Neural cell (in vitro differentiated cells): ENCODE results near the gene ZNF853. TPM values are rescaled to one million over a fixed set of nuclear protein-coding genes. Genes with fewer than 3 reads are reported as not detected.
A peak's percentile ranks its signal among the peaks of the same experiment; 100 is the strongest.

ENCODE experiments used
- H2AFZ ChIP-seq: fragments of 200-600, 300-800 bp; sonication (generic), shearing (Covaris generic); 2 replicates; pipeline ENCODE4 v1.6.0; 2014; ENCODE audit warnings: low read depth, mild to moderate bottlenecking, antibody characterized with exemption, low read length, moderate library complexity
- H3F3A ChIP-seq: fragments of 200-600 bp; shearing (Covaris generic); 2 replicates; pipeline ENCODE4 v1.6.1; 2016; ENCODE audit warnings: mild to moderate bottlenecking, moderate library complexity, mixed read lengths, antibody characterized with exemption, low read length; ENCODE audit not compliant: insufficient read depth, poor library complexity, severe bottlenecking
- H3K27ac ChIP-seq: fragments of 200-600, 300-800 bp; sonication (generic), shearing (Covaris generic); 2 replicates; pipeline ENCODE4 v1.5.1; 2014; ENCODE audit warnings: mild to moderate bottlenecking, low read length, moderate library complexity
- H3K27me3 ChIP-seq: fragments of 300-800, 200-600 bp; sonication (generic), shearing (Covaris generic); 2 replicates; pipeline ENCODE4 v1.6.0; 2014; ENCODE audit warnings: mild to moderate bottlenecking, low read depth, low read length, moderate library complexity; ENCODE audit not compliant: insufficient read depth
- H3K36me3 ChIP-seq: fragments of 300-800, 200-600 bp; sonication (generic), shearing (Covaris generic); 2 replicates; pipeline ENCODE4 v1.5.1; 2014; ENCODE audit warnings: mild to moderate bottlenecking, antibody characterized with exemption, low read length, moderate library complexity; ENCODE audit not compliant: insufficient read depth
- H3K4me2 ChIP-seq: fragments of 300-800, 200-600 bp; sonication (generic), shearing (Covaris generic); 2 replicates; pipeline ENCODE4 v1.6.0; 2014; ENCODE audit warnings: mild to moderate bottlenecking, low read length
- H3K4me3 ChIP-seq: fragments of 300-800, 200-600 bp; sonication (generic), shearing (Covaris generic); 2 replicates; pipeline ENCODE4 v1.5.1; 2014; ENCODE audit warnings: mild to moderate bottlenecking, low read length, moderate library complexity
- H3K79me2 ChIP-seq: fragments of 200-600 bp; shearing (Covaris generic); replicated peaks from 2 replicates; pipeline ENCODE4 v1.6.0; 2014; ENCODE audit warnings: mild to moderate bottlenecking, low read length, moderate library complexity; ENCODE audit not compliant: insufficient read depth
- H3K9ac ChIP-seq: fragments of 300-800, 200-600 bp; sonication (generic), shearing (Covaris generic); 2 replicates; pipeline ENCODE4 v1.6.1; 2016; ENCODE audit warnings: mild to moderate bottlenecking, low read length, mixed read lengths
- H3K9me2 ChIP-seq: fragments of 200-600 bp; shearing (Covaris generic); 2 replicates; pipeline ENCODE4 v1.6.1; 2016; ENCODE audit warnings: mild to moderate bottlenecking, low read length, mixed read lengths; ENCODE audit not compliant: insufficient read depth
- H3K9me3 ChIP-seq: fragments of 200-600, 300-800 bp; sonication (generic), shearing (Covaris generic); 2 replicates; pipeline ENCODE4 v1.6.1; 2016; ENCODE audit warnings: mild to moderate bottlenecking, mixed run types, low read length, moderate library complexity, mixed read lengths
- H4K20me1 ChIP-seq: fragments of 200-600 bp; shearing (Covaris generic); 2 replicates; pipeline ENCODE4 v1.6.1; 2016; ENCODE audit warnings: mild to moderate bottlenecking, mixed run types; ENCODE audit not compliant: insufficient read depth
- EP300 ChIP-seq: fragments of 450-650 bp; conservative IDR thresholded peaks from 2 replicates; pipeline ENCODE4 v1.6.1; 2014; ENCODE audit warnings: antibody characterized with exemption, mild to moderate bottlenecking, moderate library complexity; ENCODE audit not compliant: poor library complexity, severe bottlenecking
- EZH2 ChIP-seq: fragments of 200-600, 300-800 bp; shearing (Covaris generic), sonication (generic); IDR thresholded peaks from 2 replicates; pipeline ENCODE4 v1.6.1; 2014; ENCODE audit warnings: antibody characterized with exemption, low read length, borderline replicate concordance, mild to moderate bottlenecking; ENCODE audit not compliant: insufficient read depth, poor library complexity, severe bottlenecking
- MXI1 ChIP-seq: fragments of 450-650 bp; conservative IDR thresholded peaks from 2 replicates; pipeline ENCODE4 v1.6.1; 2014; ENCODE audit warnings: antibody characterized with exemption, mild to moderate bottlenecking; ENCODE audit not compliant: poor library complexity, severe bottlenecking
- POLR2AphosphoS5 ChIP-seq: IDR thresholded peaks from 2 replicates; pipeline ENCODE4 v1.6.1; 2012
- RAD21 ChIP-seq: fragments of 450-650 bp; conservative IDR thresholded peaks from 2 replicates; pipeline ENCODE4 v1.6.1; 2014; ENCODE audit warnings: antibody characterized with exemption, mild to moderate bottlenecking, moderate library complexity
- SMC3 ChIP-seq: fragments of 450-650 bp; conservative IDR thresholded peaks from 2 replicates; pipeline ENCODE4 v1.6.1; 2014; ENCODE audit warnings: antibody characterized with exemption, mild to moderate bottlenecking, moderate library complexity; ENCODE audit not compliant: poor library complexity
- TAF1 ChIP-seq: IDR thresholded peaks from 2 replicates; pipeline ENCODE4 v1.6.1; 2012; ENCODE audit warnings: low read depth
- polyA minus RNA-seq: library from RNA; depleted of rRNA, polyadenylated mRNA; stranded (reverse); fragments of >200 nt; gene quantifications from 2 replicates; pipeline ENCODE4 v1.2.3, GENCODE V29; 2014
- polyA plus RNA-seq: library from polyadenylated mRNA; depleted of rRNA; stranded (reverse); fragments of >200 nt; gene quantifications from 2 replicates; pipeline ENCODE4 v1.2.3, GENCODE V29; 2014
- TF ChIP-seq, protein P1 (sequence below): fragments of 450-650 bp; IDR thresholded peaks from 2 replicates; pipeline ENCODE4 v1.5.1; 2014; ENCODE audit warnings: antibody characterized with exemption, mild to moderate bottlenecking, moderate library complexity; ENCODE audit not compliant: poor library complexity, severe bottlenecking
- TF ChIP-seq, protein P2 (sequence below): IDR thresholded peaks from 2 replicates; pipeline ENCODE4 v1.6.1; 2012; ENCODE audit warnings: borderline replicate concordance

Gene ZNF853
- polyA plus RNA-seq (8.7 and 12.9 TPM in 2 replicates), polyA minus RNA-seq (23.0 and 26.8 TPM in 2 replicates)

DNA sequence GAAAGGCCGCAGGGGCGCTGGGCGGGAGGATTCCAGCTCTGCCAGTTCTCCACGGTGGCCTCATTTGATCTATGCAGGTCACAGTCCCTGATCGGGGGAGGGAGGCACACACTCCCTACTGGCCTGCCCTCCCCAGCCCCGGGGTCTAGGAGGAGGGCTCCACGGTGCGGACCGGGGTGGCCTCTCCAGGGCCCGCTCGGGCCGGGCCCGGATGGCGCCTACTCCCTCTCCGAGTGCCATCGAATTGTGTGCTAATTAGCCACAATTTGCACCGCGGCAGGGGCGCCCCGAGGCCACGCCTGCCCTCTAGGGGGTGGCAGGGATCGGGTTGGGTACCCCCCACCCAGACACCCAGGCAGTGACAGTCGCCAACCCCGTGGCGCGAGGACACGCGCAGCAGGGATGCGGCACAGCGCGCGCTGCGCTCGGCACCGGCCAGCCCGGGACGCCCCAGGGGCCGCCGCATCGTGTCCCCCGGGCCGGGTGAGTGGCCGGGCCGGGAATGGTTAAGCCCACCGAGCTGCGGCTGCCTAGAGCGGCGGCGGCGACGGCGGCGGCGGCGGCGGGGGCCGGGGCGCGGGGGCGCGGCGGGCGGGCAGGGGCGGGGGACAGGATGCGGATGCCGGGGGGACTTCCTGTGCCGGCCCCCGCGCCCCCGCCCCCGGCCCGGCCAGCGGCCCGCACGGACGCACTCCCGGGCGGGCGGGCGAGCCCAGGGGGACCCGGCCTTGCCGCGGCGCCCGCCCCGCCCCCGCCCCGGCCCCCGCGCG lies at the start of gene ZNF853:
TSS of gene ZNF853 (plus strand) at position 658 of the 770 bp plus-strand sequence. CDS start 565 bp downstream, outside the sequence.
- no peaks in the 10 kb centered on the region for H3K36me3 ChIP-seq
- H3K9me3 ChIP-seq: no peaks in the 10 kb centered on the region
- no peaks in the 10 kb centered on the region for H3K27me3 ChIP-seq
- no peaks in the 10 kb centered on the region for H3K79me2 ChIP-seq
- H3F3A ChIP-seq: no peaks in the 10 kb centered on the region
- no peaks in the 10 kb centered on the region for H3K9me2 ChIP-seq
- peak; percentile 17 for TF ChIP-seq SMC3
- TF ChIP-seq EP300: no peak
- TF ChIP-seq, protein P1, sequence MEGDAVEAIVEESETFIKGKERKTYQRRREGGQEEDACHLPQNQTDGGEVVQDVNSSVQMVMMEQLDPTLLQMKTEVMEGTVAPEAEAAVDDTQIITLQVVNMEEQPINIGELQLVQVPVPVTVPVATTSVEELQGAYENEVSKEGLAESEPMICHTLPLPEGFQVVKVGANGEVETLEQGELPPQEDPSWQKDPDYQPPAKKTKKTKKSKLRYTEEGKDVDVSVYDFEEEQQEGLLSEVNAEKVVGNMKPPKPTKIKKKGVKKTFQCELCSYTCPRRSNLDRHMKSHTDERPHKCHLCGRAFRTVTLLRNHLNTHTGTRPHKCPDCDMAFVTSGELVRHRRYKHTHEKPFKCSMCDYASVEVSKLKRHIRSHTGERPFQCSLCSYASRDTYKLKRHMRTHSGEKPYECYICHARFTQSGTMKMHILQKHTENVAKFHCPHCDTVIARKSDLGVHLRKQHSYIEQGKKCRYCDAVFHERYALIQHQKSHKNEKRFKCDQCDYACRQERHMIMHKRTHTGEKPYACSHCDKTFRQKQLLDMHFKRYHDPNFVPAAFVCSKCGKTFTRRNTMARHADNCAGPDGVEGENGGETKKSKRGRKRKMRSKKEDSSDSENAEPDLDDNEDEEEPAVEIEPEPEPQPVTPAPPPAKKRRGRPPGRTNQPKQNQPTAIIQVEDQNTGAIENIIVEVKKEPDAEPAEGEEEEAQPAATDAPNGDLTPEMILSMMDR: peak; percentile 61
- peak; percentile 10 for TF ChIP-seq RAD21
- TF ChIP-seq TAF1: no peak
- TF ChIP-seq, protein P2, sequence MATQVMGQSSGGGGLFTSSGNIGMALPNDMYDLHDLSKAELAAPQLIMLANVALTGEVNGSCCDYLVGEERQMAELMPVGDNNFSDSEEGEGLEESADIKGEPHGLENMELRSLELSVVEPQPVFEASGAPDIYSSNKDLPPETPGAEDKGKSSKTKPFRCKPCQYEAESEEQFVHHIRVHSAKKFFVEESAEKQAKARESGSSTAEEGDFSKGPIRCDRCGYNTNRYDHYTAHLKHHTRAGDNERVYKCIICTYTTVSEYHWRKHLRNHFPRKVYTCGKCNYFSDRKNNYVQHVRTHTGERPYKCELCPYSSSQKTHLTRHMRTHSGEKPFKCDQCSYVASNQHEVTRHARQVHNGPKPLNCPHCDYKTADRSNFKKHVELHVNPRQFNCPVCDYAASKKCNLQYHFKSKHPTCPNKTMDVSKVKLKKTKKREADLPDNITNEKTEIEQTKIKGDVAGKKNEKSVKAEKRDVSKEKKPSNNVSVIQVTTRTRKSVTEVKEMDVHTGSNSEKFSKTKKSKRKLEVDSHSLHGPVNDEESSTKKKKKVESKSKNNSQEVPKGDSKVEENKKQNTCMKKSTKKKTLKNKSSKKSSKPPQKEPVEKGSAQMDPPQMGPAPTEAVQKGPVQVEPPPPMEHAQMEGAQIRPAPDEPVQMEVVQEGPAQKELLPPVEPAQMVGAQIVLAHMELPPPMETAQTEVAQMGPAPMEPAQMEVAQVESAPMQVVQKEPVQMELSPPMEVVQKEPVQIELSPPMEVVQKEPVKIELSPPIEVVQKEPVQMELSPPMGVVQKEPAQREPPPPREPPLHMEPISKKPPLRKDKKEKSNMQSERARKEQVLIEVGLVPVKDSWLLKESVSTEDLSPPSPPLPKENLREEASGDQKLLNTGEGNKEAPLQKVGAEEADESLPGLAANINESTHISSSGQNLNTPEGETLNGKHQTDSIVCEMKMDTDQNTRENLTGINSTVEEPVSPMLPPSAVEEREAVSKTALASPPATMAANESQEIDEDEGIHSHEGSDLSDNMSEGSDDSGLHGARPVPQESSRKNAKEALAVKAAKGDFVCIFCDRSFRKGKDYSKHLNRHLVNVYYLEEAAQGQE: no peak
- no peak for TF ChIP-seq MXI1
- peak; percentile 4 for TF ChIP-seq POLR2AphosphoS5
- no peak for TF ChIP-seq EZH2
- peak within 1 kb of the TSS; percentile 77 for H3K9ac ChIP-seq
- H4K20me1 ChIP-seq: no peaks in the 10 kb centered on the region
- no peak within 1 kb of the TSS for H3K27ac ChIP-seq
- H2AFZ ChIP-seq: peak within 1 kb of the TSS; percentile 51
- H3K4me2 ChIP-seq: peak within 1 kb of the TSS; percentile 76
- H3K4me3 ChIP-seq: peak within 1 kb of the TSS; percentile 94

DNA sequence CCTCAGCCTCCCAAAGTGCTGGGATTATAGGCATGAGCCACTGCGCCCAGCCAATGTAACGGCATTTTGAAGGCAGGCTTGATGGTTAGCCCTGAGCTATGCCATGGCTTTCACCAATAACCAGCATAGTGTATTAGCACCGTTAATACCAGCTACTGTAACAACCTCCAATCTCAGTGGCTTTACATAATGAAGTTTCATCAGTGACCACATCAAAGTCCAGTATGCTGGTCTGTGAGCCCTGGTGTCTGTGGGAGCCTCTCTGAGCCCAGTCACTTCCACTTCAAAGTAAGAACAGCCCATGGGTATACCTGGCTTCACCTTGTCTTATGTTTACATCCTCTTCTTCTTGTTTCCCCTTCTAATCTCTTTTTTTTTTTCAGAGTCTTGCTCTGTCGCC lies 49.8 kb upstream of the ZNF853 start:
- H3F3A ChIP-seq: no peaks in the 10 kb centered on the region
- H2AFZ ChIP-seq: no peak overlapping the region
- TF ChIP-seq MXI1 (no peak), RAD21 (no peak), TAF1 (no peak), EP300 (no peak), SMC3 (no peak), POLR2AphosphoS5 (no peak), EZH2 (no peak)
- TF ChIP-seq, protein P1: no peak
- TF ChIP-seq, protein P2: no peak
- no peaks in the 10 kb centered on the region for H3K36me3 ChIP-seq
- H3K9ac ChIP-seq: no peak overlapping the region
- no peaks in the 10 kb centered on the region for H3K79me2 ChIP-seq
- H4K20me1 ChIP-seq: no peaks in the 10 kb centered on the region
- no peak overlapping the region for H3K4me3 ChIP-seq
- no peaks in the 10 kb centered on the region for H3K9me3 ChIP-seq
- no peak overlapping the region for H3K27ac ChIP-seq
- H3K27me3 ChIP-seq: no peaks in the 10 kb centered on the region
- H3K4me2 ChIP-seq: no peak overlapping the region
- no peaks in the 10 kb centered on the region for H3K9me2 ChIP-seq
